GM21515 (cell line): Measurements from ENCODE around the gene CENPU.
A peak's percentile ranks its signal among the peaks of the same experiment; 100 is the strongest.
"Not testable (repeated sequence)": the region's sequence is repeated elsewhere in the genome, so short reads cannot be mapped to it uniquely, and the experiment has no call there.

Experiments used
- ATAC-seq: cut with Tn5 transposase; IDR thresholded peaks from one replicate; pipeline ENCODE4 v1.9.1; 2021; ENCODE audit not compliant: unreplicated experiment

Gene CENPU, protein sequence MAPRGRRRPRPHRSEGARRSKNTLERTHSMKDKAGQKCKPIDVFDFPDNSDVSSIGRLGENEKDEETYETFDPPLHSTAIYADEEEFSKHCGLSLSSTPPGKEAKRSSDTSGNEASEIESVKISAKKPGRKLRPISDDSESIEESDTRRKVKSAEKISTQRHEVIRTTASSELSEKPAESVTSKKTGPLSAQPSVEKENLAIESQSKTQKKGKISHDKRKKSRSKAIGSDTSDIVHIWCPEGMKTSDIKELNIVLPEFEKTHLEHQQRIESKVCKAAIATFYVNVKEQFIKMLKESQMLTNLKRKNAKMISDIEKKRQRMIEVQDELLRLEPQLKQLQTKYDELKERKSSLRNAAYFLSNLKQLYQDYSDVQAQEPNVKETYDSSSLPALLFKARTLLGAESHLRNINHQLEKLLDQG

DNA sequence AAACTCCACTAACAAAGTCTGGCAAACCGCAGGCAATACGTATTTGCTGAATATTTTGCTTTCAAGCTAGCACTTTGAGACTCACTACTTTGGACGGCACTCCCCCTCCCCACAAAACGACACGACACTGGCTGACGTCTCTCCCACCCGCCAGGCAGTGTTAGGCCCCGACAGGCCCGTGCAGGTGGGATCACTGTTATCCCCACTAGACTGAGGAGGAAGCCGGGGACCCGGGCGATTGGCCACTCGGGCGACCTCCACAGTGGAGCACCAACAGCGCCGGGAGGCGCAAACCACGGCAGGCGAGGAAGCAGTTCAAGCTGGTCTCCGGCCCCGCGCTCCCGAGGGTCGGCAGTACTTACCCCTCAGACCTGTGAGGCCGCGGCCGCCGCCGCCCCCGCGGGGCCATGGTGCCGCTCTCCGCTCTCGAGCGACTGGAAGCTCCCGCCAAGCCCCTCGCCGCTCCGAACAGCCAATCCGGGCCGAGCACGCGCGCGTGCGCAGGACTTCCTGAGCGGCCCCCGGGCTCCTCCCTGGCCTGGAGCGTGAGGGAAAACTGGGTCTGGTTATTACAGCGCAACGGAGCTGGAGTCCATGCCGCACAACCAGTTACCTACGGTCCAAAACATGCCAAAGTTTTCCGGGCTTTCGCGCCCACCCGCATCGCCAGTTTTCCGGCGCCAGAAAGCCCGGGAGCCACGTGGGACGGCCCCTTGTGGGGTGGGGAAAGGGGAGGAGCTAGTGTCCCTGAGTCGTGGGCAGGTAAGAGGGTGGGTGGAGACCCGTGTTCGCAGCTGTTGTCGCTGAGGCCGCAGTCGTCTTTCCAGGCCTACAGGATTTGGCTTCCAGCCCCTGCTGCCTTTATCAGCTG lies at the start of gene CENPU:
Gene CENPU, minus strand, starts transcription at position 443 of the 871 bp plus-strand sequence. Its CDS starts 34 bp downstream, at position 409.
- peak; percentile 93 for ATAC-seq

DNA sequence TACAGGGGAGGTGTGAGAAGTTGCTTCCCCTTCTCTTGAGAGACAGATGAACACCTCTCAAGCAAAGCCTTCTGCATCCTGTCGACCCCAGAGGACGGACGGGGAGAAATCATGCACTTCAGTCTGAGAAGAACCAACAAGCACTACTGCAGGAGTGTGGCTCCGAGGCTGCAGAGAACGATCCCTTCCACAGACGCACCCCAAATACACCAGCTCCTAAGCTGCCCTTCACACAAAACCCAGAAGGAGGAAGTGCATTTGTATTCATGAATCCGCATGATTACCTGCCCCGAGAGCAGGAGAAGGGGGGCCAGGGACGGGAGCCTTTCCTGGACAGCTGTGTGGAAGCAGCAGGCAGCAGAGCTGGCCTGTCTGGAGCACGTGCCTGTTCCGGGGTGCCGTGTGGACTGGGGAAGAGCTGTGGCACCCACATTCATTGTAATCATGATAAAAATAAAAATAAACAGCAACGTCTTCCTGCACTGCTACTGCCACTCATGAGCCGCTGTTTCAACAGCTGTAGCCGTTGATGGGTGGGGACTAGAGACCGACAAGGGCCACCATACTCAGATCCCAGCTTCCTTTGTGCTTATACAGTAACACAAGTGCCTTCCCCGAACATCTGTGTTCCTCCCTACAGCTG lies 49.0 kb upstream of the CENPU start:
- ATAC-seq, result no peak

DNA sequence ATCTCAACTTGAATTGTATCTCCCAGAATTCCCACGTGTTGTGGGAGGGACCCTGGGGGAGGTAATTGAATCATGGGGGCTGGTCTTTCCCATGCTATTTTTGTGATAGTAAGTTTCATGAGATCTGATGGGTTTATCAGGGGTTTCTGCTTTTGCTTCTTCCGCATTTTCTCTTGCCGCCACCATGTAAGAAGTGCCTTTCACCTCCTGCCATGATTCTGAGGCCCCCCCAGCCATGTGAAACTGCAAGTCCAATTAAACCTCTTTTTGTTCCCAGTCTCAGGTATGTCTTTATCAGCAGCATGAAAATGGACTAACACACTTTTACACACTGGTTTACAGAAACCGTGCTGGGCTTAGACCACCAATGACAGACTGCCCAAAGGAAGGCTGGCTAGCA lies 45.3 kb upstream of the CENPU start:
- not testable (repeated sequence) for ATAC-seq

DNA sequence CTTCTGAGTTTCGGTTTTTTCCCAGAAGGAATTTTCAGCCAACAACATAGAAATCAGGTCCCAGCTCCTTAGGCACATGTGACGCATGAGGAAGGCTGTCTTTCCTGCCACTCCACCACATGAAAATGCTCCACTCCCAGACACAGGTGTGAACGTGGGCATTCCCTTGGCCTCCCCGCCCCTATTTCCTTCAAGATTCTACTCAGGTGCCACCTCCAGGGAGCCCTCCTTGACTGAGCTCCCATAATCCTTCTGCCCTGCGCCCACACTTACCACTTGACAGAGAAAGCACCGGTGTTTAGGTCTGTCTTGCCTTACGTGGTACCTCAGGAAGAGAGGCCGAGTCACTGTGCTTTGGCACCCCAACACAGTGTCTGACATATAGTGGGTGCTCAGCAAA lies 44.4 kb upstream of the CENPU start:
- ATAC-seq, result no peak

DNA sequence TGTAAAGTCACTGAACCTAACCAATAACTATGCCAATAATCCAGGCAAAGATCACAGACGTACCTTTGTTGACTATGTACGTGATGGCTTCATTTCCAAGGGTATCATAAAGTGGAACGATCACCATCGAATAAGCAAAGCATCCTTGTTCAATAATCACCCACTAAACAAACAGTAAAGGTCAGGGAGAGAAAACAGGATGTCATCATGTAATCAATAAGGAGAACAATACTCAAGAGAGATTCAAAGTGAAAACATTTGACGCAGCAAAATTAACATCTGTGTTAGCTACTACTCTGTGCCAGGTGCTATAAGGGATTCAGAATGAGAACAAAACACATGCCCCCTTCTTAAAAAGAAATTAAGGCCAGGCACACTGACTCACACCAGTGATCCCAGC lies 42.9 kb upstream of the CENPU start:
- no peak for ATAC-seq

DNA sequence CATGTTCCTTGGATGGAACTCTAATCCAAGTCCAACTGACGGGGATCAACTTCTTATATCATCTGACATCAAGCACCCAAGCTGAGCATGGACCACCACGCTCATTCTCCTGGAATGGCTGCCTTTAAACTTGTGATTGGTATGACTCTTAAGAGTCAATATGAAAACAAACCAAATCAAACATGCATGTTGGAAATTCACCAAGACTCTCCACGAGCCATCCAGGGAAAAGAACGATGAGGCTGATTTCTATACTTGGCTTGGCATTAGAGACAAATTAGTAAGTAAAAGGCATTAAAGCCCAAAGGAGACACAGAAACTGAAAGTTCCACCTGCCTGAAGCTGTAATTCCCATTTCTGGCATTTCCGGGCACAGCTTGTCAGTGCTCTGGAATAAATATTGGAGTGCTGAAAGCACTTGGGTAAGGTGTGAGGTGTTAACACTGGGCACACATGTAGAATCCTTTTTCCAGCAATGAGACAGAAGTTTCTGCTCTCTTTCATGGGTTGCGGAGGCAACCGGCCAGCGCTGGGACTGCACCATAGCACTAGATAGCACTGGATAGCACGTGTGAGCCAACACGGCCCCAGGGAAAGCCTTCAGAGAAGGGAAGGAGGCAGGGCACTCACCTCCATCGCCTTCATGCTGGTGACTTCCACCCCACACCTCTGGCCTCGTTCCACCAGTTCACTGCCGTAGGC lies 42.1 kb upstream of the CENPU start:
- ATAC-seq, result no peak

DNA sequence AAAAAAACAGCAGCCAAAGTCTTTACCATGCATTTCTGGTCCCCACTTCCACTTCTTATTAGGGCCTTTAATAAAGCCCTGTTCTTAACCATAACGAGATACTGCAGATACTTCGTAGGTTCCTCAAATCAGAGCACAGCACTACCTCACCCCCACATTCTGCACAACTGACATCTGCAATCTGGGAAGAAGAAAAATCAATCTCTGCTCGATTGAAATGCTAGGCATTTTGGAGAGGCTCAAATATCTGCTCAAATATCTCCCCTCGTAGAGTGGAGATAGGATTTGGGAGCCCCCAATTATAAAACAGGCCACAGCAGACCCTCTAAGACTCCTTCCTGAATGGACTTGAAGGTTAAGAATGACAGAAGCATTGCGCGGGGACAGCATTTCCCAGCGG lies 40.3 kb upstream of the CENPU start:
- ATAC-seq, result no peak

DNA sequence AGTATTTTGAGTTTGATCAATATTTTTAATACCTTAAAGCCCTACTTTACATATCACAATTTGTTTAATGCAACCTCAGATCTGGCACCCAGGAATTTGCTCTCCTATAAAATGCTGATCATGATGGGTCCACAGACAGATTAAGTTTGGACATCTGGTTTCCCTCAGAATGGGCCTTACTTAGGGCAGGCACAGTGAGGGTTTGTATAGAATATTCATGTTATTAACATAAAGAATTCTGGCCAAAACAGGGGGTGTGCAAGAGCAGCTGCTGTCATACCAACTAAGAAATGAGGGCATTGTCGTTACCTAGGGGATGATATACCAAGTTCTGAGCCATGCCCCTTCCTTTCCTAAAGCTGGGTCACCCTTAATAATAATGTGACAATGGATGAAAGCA lies 37.5 kb upstream of the CENPU start:
- ATAC-seq, result no peak

DNA sequence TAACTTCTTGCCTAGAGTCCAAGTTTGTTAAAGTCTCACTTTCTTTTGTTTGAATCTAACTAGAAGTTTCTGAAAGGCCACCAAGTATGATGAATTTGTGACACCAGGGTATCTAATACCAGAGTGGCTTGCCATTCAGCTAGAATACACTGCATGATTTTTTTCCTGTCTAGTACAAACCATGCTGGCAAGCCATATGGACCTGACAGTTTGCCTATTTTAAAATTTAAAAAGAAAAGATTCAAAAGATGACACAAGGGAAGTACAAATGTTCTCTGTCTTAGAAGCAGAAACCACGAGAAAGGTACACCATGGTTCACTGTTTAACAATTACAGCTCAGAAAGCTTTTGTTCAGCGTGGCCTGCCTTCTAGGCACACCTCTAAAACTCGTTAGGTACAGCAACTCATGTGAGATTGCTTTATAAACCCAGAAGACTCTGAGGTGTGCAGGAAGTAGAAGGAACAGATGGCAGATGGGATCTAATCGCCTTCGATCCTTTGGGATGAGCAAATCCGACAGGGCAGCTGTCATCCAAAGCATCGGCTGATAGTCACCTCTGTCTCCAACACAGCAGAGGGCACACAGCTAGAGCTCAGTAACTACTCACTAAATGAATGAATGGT lies 35.4 kb upstream of the CENPU start:
- no peak for ATAC-seq

DNA sequence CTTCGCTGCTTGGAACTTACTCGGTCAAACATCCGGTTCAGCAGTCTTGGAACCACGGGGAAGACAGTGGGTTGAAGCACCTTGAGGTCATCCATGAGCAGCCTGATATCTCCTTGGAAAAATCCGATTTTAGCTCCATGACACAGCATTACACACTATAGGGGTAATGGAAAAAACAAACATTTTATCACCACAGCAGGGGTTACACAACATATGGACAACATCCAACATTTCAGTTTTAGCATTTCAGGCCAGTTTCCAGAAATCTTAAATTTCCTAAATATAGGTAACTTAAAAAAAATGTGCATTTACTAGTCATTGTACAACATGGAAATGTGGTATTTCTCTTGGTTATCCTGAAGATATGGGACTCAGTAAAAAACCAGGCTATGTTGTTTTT lies 34.4 kb upstream of the CENPU start:
- ATAC-seq, result no peak

DNA sequence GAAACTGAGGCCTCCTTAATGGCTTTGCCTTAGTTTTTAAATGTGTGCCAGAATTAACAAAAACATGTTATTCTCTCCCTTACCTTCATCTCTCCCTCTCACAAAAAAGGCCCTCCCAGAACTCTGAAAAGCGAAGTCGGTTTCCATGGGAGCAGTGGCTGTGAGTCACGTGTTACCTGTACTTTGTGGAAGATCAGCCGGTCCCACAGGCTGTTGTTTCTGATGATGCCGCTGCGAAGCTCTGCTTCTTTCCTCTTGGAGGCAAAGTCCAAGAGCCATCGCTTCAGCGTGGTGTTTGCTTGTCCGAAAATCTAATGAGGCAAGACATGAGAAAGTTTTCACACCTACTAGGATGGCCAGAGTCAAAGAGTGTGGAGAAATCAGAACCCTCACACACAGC lies 32.5 kb upstream of the CENPU start:
- ATAC-seq, result no peak

DNA sequence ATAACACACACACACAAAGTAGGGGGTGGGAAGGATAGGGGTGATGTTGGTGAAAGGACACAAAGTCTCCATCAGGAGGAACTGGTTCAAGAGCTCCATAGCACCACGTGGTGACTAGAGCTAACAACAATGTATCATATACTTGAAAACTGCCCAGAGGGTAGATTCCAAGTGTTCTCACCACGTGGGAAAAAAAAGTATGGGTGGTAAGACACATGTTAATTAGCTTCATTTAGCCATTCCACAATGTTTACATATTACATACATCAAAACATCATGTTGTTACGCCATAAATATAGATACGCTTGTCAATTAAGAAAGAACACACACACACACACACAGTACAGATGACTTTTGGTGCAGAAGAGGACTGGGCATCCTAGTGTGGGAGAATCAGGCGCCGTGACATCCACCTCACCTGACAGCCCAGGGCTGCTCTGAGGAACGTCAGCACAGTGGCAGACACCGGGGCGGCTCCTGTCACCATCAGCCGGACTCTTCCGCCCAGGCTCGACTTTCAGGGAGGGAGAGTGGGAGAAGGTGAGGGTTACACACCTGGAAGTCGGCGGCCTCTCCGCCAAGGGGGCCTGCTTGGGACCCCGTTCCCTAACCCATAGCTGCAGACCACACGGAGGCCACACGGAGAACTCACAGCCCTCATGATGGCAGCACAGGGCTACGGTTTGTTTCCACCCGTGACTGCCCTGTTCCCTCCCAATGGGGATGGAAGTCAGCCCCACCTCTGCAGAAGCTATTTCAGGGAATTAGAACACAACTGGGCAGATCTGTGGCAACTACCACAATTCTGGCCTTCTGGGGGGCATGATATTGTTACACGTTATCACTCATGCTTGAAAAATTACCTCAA lies 31.8 kb upstream of the CENPU start:
- ATAC-seq, result no peak

DNA sequence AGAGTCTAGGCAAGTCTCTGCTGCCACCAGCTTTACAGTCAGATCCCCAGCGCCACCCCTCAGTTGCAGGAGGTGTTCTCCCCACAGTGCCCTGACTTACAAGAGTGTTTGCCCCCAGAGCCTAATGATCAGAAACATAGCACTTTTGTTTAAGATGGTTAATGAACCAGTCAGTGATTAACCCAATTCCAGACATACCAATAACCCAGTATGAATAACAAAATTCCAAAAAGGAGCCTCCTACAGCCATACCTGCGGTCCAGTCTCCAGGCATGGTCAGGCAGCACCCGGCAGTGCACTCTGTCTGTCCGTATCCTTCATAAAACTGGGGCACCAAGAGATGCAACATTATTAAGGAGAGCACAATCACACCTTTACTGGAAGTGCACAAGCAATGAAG lies 30.7 kb upstream of the CENPU start:
- no peak for ATAC-seq

DNA sequence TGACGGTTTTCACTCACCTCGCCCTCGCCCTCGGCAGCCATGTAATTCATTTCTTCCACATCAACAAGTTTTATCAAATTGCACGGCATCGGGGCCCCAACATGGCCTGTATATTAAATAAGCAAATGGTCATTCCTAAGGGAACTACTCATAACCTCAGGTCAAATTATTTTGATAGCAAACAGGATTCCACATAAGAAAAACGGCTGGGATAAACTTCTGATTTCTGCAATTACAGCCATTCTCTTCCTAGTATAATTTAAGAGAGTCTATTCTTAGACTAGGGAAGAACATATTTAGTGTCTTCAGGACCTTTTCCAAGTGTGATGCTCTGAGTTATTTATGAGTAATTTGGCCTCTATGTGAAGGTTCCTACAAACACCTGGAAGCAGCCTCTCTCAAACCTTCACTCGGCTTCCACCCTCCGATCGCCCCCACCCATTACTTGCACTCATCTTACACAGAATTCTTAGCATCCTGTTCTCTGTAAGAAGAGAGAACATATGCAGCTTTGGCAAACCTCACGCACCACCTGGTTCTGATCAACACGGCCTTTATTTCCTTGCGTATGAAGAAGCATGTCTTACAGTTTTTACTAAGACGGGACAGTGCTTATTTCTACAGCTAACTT lies 29.4 kb upstream of the CENPU start:
- ATAC-seq, result no peak

DNA sequence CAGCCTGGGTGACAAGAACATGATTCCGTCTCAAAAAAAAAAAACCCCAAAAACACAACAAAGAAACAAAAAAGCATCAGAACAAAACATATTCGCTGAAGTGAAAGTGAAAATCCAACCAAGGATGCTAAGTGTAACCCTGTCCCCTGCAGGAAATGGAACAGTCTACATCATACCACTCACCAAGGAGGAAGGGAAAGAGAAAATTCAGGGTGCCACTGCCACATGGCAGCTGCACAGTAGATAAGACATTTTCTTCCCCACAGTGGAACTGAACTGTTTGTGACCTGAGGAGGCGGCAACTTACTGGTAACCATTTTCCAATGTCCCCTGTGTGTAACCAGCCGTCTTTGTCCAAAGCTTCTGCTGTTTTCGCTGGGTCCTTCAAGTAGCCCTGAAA lies 28.2 kb upstream of the CENPU start:
- ATAC-seq, result peak; percentile 75

DNA sequence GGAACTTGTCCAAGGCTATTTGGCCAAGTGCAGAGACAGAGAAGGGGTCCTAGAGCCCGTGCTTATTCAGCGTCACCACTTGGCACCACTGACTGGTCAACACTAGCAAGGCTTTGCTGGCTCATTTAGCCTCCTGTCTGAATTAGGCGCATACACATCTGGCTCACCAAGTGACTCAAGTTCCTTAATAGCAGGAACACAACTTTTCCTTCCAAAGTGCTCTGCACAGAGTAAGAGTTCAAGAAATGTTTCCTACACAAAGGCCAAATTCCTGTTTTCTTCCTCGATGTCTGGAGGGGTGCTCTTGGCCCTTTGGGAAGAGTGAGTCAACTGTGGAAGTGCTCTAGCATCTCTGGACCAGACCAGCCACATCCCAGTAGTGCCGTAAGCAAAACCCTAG lies 26.8 kb upstream of the CENPU start:
- no peak for ATAC-seq

DNA sequence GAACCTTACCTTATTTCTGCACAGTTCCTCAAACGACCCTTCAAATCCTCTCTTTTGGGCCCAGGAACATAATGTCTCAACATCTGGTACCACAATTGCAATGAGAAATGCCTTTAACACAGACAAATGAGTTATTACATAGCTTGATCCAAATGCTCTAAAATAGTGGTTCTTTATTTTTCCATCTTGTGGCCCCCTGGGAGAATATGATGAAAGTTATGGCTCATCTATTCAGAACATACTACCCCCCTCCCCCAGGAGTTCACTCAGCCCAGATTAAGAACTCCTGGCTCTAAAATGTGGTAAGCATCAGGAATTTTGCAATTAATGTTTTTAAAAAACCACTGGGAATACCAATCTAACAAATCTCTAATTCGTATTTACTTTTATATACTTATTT lies 23.9 kb upstream of the CENPU start:
- ATAC-seq, result no peak

DNA sequence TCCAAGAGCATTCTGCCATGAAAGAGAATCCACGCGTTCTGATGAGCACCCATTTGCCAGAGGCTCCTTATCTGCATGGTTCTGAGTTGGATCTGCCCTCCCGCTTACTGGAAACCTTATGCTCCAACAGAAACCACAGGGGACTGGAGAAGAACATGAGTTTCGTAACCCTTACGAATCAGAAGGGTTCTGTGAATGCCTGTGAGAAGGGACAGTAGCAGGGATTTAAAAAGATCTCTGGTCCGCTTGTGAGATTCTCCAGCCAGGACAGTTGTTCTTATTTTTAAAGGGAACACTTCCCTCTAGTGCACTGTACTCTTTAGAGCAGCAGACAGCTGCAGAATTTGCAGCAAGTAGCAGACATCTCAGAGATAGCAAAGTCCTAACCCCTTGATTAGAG lies 22.5 kb upstream of the CENPU start:
- no peak for ATAC-seq

DNA sequence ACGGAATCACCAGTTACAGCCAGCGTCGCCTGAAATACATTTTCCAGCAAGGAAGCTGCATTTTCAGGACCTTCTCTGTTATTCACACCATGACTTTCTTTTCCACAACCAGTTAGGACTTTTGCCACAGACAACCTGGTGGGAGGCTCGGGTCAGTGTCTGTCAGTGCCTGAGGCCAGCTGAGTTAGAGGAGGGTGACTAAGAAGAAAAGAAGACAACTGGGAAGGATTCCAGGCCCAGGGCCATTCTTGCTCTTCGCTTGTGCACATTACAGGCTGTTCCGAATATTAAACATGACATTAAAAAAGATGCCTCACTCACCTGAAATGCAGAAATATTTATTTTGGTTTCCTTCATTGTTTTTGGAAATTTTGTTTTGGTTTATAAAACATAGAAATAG lies 21.4 kb upstream of the CENPU start:
- no peak for ATAC-seq
